ENCODE results near the gene PCBP3.
"Not testable (repeated sequence)": the region's sequence is repeated elsewhere in the genome, so short reads cannot be mapped to it uniquely, and the experiment has no call there.

The PCBP3 gene

DNA sequence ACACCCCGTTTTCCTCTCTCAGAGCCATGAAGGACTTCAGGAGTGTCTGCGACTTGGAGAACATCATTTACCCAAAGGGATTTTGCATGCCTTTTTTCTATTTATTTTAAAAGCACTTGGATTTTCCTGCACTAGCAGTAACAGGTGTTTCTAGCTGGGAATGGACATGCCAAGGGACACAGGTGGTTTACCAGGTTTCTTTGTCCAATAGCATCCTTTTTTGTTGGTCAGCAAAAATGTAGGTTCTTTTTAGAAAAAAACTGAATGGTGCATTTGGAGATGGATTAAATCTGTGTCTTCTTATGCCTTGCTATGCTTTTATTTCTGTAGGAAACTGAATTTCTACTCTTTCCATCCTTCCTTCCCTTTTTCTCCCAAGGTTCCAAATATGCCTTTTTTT, 205.3 kb downstream of the PCBP3 start:
- no peak for ATAC-seq

DNA sequence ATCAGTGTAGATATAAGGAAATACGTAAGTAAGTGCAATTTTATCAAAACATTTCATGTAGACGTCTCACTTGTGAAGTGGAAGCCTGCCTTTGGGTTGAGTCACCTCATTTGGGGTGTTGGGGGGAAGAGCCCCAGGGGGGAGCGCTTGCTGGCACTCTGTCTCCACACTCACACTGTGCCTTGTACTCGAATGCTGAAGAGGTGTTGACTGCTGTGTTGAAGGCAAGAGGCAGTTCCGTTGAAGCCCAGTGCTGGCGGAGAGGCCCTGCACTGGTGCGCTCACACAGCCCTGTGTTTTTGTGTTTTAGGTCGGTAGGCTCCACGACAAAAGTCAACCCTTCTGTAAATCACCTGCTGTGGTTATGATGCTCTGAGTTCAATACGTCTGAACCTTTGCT, 206.1 kb downstream of the PCBP3 start:
- ATAC-seq: no peak

- no peak for ATAC-seq
Observed at GRCh38 chr21:45850181-45850580, 206.7 kb downstream of the PCBP3 start.

DNA sequence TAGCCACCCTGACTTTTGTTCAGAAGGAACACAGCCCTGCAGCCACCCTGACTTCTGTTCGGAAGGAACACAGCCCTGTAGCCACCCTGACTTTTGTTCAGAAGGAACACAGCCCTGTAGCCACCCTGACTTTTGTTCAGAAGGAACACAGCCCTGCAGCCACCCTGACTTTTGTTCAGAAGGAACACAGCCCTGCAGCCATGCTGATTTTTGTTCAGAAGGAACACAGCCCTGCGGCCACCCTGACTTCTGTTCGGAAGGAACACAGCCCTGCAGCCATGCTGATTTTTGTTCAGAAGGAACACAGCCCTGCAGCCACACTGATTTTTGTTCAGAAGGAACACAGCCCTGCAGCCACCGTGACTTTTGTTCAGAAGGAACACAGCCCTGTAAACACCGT, 208.9 kb downstream of the PCBP3 start:
- ATAC-seq: not testable (repeated sequence)

DNA sequence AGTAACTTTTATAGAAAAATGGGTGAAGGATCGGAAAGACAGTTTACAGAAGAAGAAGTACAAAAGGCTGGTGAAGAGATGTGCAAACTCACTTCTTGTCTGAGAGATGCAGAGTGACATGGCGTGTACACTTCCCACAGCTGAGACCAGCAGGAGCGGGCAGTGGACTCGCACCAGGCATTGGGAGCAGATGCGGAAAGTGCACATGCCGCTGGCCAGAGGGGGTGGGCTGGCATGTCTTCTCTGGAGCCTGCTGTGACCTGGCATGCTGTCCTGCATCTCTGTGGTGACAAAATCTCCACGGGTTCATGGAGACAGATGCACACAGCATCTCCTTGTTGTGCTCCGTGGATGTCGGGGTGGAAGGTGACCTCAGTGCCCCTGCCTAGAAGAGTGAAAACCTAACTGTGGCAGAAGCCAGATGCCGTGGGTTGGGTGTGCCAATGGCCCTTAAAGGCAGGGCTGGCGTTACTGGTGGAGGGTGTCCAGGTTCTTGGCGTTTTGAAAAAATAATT, 209.4 kb downstream of the PCBP3 start:
- ATAC-seq: no peak

- no peak for ATAC-seq
Observed at GRCh38 chr21:45853703-45854342, 210.3 kb downstream of the PCBP3 start.

- ATAC-seq: no peak
Observed at GRCh38 chr21:45854690-45855247, 211.2 kb downstream of the PCBP3 start.

- no peak for ATAC-seq
Observed at GRCh38 chr21:45855248-45855811, 211.8 kb downstream of the PCBP3 start.

- no peak for ATAC-seq
Observed at GRCh38 chr21:45856442-45856841, 212.9 kb downstream of the PCBP3 start.

- ATAC-seq: no peak
Observed at GRCh38 chr21:45856906-45857305, 213.4 kb downstream of the PCBP3 start.

DNA sequence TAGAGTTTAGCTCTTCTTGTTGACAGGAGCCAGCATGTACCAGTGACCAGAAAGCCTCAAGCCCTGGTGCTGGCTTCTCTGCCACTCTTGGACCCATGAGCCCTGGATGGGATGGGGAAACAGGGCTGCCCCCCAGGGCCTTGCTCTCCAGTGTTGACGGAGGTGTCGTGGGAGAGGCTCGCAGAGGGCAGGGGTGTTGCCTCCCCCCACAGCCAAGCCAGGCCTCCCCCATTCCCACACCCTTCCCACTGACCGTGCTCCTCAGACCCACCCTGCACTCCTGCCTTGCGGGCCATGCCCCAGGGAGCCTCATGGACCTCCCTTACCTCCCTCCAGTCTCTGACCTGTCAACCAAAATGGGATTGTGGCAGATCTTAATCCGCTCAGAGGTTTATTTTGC, 214.2 kb downstream of the PCBP3 start:
- ATAC-seq: peak in 1 of 2 donors; percentile 20

- ATAC-seq: no peak
Observed at GRCh38 chr21:45858180-45858579, 214.7 kb downstream of the PCBP3 start.

DNA sequence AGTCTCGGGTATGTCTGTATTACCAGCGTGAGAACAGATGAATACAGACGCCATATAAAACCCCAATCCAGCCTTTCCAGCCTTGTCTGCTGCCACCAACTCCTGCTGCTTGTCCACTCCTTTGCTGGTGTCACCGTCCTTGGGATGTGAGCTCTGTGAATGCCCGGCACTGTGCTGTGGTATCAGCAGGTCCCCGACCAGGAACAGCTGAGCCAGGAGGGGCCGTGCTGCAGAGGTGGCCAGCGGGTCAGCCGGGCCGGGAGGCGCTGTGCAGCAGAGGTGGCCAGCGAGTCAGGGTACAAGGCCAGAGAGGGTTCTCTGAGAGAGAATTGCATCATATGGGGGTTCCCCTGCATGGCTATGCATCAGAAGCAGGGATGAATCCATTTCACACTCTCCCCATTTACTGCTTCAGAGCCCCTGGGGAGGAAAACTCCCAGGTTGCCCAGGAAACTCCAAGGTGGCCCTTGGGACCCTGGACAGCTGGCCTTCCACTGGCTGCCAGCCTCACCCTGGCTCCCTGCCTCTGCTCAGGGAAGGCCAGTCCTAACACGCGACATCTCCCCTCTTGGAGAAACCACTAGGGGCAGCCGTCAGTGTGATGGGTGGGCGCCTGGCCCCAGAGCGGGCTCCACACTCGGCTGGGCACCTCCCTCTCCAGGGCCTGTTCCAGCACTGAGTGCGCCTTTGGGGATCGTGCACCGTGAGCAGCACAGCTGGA, 215.7 kb downstream of the PCBP3 start:
- ATAC-seq: no peak

- ATAC-seq: no peak
Observed at GRCh38 chr21:45859762-45860357, 216.3 kb downstream of the PCBP3 start.

- no peak for ATAC-seq
Observed at GRCh38 chr21:45860493-45861155, 217.1 kb downstream of the PCBP3 start.

DNA sequence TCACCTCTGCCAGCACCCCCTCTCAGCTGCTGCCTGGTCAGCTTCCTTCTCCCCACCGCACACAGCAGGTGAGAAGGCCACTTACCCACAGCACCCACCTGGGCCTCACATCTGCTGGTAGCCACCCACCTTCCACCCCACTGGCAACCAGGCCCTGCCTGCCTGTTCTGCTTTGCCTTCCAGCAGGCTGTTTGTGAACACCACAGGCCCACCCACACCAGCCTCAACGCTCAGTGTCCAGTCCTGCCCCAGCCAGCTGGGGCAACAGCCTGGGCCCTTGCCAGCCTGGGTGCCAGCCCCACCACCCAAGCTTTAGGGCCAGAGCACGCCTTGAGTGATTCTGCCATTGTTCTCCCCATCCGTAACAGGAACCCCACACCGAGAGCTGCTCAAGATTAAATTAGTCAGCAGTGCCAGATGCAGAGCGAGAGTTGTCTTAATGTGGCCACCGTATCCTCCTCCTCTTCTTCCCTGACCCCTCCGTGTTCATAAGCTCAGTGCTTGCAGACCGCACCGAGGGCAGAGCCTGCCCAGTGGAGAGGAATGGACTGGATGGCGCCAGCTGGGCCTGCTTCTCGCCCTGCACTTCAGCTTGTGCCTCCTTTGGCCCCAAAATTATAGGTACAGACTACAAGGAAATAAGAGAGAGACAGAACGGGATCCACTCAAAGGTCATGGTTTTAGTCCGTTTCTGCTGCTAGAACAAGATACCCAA, 217.8 kb downstream of the PCBP3 start:
- no peak for ATAC-seq

- ATAC-seq: no peak
Observed at GRCh38 chr21:45862543-45863207, 219.2 kb downstream of the PCBP3 start.

DNA sequence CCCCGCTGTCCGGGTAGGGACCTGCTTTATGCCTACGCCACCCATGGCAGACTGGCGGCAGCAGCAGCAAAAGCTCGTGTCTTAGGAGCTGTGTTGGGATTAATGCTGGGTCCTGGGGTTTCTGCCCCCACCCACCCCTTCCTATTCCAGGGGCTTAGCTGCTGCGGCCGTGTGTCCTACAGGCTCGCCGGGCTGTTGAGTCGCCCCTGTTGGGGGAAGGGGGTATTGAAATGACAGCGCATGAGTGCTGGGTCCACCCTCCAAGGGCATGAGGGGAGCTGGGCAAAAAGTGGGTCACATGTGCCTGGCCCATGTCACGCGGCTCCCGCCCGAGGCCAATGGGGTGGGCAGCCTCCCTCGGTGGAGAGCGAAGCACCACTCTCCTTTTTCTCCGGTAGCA, 219.7 kb downstream of the PCBP3 start:
- no peak for ATAC-seq

- ATAC-seq: no peak
Observed at GRCh38 chr21:45863751-45864150, 220.2 kb downstream of the PCBP3 start.

- no peak for ATAC-seq
Observed at GRCh38 chr21:45864436-45864835, 220.9 kb downstream of the PCBP3 start.

DNA sequence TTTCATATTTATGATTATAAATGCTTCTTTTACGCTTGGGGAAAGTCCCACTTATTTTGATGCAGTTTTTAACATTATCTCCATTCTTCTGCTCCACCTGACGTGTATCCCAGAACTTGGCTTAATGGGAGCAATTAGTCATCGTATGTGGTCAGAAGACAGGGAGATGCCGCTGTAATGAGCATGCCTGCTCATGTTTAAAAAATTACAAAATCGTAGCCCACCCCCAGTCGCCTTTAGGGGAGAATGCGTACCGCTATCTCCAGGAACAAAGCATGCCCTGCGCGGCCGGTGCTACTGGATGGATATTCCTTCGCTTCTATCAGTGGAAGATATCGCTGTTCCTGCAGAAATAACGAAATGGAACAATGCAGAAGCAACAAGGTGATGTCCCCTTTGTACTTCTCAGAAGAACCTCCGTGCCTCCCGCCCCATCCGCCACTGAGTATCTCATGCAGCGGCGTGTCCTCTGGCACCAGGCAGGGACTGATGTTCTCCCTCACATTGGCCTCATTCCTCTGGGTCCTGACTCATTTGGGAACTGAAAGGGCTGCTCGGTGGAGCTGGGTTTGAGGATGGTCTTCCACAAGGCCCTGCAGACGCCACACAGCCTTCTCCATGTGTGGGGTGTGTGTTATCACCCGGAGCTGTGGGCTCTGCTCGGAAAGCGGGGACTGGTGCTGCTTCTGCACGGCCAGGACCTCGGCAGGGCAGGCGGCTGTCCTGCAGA, 221.7 kb downstream of the PCBP3 start:
- no peak for ATAC-seq
